ENCODE measurements around the gene FBLN5.

DNA sequence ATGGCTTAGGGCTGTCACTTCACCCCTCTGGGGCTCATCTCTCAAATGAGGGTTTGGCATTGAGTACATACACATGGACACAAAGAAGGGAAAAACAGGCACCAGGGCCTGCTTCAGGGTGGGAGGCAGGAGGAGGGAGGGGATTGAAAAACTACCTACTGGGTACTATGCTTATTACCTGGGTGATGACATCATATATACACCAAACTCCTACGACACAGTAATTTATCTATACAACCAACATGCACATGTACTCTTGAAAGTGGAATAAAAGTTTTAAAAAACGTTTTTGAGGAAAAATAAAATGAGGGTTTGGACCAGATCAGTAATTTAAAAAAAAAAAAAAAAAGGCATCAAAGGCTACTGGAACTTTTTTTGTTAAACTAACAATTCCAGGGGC lies 76.6 kb downstream of the FBLN5 start:
- TF ChIP-seq, protein P1, sequence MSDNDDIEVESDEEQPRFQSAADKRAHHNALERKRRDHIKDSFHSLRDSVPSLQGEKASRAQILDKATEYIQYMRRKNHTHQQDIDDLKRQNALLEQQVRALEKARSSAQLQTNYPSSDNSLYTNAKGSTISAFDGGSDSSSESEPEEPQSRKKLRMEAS (IDR thresholded peaks at IDR 0.05; ENCODE audit: low read depth): no peak
- TF ChIP-seq NRF1 (IDR thresholded peaks at IDR 0.05; ENCODE audit: low read depth, low read length) (no peak), SMC3 (IDR thresholded peaks at IDR 0.05; ENCODE audit: low read depth, low read length) (no peak), MXI1 (IDR thresholded peaks at IDR 0.05; ENCODE audit: low read depth, low read length) (no peak), USF2 (IDR thresholded peaks at IDR 0.05; ENCODE audit: borderline replicate concordance, low read depth, low read length) (no peak), TAF1 (IDR thresholded peaks at IDR 0.05; ENCODE audit: borderline replicate concordance, low read depth, low read length) (no peak), CHD2 (IDR thresholded peaks at IDR 0.05; ENCODE audit: low read length, partially characterized antibody) (no peak)
- TF ChIP-seq, protein P2, sequence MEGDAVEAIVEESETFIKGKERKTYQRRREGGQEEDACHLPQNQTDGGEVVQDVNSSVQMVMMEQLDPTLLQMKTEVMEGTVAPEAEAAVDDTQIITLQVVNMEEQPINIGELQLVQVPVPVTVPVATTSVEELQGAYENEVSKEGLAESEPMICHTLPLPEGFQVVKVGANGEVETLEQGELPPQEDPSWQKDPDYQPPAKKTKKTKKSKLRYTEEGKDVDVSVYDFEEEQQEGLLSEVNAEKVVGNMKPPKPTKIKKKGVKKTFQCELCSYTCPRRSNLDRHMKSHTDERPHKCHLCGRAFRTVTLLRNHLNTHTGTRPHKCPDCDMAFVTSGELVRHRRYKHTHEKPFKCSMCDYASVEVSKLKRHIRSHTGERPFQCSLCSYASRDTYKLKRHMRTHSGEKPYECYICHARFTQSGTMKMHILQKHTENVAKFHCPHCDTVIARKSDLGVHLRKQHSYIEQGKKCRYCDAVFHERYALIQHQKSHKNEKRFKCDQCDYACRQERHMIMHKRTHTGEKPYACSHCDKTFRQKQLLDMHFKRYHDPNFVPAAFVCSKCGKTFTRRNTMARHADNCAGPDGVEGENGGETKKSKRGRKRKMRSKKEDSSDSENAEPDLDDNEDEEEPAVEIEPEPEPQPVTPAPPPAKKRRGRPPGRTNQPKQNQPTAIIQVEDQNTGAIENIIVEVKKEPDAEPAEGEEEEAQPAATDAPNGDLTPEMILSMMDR (IDR thresholded peaks at IDR 0.05): no peak
- TF ChIP-seq, protein P3, sequence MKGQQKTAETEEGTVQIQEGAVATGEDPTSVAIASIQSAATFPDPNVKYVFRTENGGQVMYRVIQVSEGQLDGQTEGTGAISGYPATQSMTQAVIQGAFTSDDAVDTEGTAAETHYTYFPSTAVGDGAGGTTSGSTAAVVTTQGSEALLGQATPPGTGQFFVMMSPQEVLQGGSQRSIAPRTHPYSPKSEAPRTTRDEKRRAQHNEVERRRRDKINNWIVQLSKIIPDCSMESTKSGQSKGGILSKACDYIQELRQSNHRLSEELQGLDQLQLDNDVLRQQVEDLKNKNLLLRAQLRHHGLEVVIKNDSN (IDR thresholded peaks at IDR 0.05; ENCODE audit: borderline replicate concordance, low read depth): no peak
